ENCODE data around the gene P2RY14.
"Not testable (repeated sequence)": the region's sequence is repeated elsewhere in the genome, so short reads cannot be mapped to it uniquely, and the experiment has no call there.

The P2RY14 gene

GRCh38 chr3:151262871-151263525 is 15.3 kb downstream of the P2RY14 start:
- TF ChIP-seq, protein P1, sequence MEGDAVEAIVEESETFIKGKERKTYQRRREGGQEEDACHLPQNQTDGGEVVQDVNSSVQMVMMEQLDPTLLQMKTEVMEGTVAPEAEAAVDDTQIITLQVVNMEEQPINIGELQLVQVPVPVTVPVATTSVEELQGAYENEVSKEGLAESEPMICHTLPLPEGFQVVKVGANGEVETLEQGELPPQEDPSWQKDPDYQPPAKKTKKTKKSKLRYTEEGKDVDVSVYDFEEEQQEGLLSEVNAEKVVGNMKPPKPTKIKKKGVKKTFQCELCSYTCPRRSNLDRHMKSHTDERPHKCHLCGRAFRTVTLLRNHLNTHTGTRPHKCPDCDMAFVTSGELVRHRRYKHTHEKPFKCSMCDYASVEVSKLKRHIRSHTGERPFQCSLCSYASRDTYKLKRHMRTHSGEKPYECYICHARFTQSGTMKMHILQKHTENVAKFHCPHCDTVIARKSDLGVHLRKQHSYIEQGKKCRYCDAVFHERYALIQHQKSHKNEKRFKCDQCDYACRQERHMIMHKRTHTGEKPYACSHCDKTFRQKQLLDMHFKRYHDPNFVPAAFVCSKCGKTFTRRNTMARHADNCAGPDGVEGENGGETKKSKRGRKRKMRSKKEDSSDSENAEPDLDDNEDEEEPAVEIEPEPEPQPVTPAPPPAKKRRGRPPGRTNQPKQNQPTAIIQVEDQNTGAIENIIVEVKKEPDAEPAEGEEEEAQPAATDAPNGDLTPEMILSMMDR (IDR thresholded peaks at IDR 0.05; ENCODE audit: control insufficient read depth, insufficient read depth, low read depth, low read length, missing control alignments): no peak
- no peak for DNase-seq (ENCODE audit: low read depth)
- H3K4me3 ChIP-seq (ENCODE audit: control insufficient read depth, low read depth, low read length): no peak overlapping the region

DNA sequence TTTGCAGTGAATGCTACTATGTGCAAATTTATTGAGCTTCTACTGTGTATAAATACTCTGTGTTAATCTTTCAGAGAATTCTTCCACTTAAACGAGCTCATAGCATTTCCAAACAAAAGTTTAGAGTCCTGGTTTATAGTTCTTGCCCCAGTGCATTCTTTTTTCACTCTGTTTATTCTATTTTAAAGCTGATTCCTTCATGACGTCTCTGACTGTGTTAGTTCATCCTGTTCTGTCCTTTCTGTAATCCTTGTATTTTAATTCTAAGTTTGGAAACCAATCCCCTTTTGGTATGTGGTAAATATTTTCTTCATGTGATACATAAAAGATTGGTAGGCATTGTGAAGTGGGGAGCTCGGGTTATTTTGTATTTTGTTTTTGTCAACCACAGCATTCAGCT is 18.7 kb downstream of the P2RY14 start:
- TF ChIP-seq, protein P1 (IDR thresholded peaks at IDR 0.05; ENCODE audit: control insufficient read depth, insufficient read depth, low read depth, low read length, missing control alignments): no peak
- no peak overlapping the region for H3K4me3 ChIP-seq (ENCODE audit: control insufficient read depth, low read depth, low read length)
- no peak for DNase-seq (ENCODE audit: low read depth)

DNA sequence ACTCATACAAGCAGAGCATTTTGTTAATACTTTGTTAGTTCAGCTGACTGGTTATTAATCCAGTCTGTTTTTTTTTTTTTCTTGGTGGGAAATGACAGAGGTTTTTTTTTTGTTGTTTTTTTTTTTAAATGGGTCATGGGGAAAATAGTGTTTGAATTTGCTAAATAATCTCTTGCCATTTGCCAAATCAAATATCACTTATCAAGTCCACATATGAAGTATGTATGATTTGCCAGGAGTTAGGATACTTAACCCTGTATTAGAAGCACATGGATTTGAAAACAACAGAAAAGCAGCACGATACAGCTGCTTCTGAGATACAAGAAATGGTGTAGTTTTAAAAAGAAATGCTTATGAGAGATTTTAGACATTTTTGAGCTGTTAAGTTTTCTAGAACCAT is 21.6 kb downstream of the P2RY14 start:
- DNase-seq (ENCODE audit: low read depth): no peak
- TF ChIP-seq, protein P1 (IDR thresholded peaks at IDR 0.05; ENCODE audit: control insufficient read depth, insufficient read depth, low read depth, low read length, missing control alignments): no peak
- H3K4me3 ChIP-seq (ENCODE audit: control insufficient read depth, low read depth, low read length): no peak overlapping the region

GRCh38 chr3:151248772-151249337 is 29.5 kb downstream of the P2RY14 start:
- DNase-seq (ENCODE audit: low read depth): no peak
- no peak overlapping the region for H3K4me3 ChIP-seq (ENCODE audit: control insufficient read depth, low read depth, low read length)
- TF ChIP-seq, protein P1 (IDR thresholded peaks at IDR 0.05; ENCODE audit: control insufficient read depth, insufficient read depth, low read depth, low read length, missing control alignments): no peak

- DNase-seq (ENCODE audit: low read depth); H3K4me3 ChIP-seq (ENCODE audit: control insufficient read depth, low read depth, low read length): not testable (repeated sequence)
Measured at GRCh38 chr3:151242006-151242405, 36.3 kb downstream of the P2RY14 start.

DNA sequence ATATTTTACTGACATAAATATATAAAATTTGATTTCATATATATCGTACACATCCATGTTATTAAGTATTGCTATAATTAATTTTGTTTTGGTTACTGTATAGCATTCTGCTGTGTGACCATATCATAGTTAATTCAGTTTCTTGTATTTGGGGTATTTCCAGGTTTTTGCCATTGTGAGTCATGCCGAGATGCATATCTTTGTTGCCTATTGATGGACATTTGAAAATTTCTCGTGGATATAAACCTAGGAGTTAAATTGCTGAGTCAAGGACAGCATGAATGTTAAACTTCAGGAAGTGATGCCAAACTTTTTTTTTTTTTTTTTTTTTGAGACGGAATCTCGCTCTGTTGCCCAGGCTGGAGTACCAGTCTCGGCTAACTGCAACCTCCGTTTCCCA is 41.6 kb downstream of the P2RY14 start:
- TF ChIP-seq, protein P1 (IDR thresholded peaks at IDR 0.05; ENCODE audit: control insufficient read depth, insufficient read depth, low read depth, low read length, missing control alignments): no peak
- no peak for DNase-seq (ENCODE audit: low read depth)
- H3K4me3 ChIP-seq (ENCODE audit: control insufficient read depth, low read depth, low read length): no peak overlapping the region

DNA sequence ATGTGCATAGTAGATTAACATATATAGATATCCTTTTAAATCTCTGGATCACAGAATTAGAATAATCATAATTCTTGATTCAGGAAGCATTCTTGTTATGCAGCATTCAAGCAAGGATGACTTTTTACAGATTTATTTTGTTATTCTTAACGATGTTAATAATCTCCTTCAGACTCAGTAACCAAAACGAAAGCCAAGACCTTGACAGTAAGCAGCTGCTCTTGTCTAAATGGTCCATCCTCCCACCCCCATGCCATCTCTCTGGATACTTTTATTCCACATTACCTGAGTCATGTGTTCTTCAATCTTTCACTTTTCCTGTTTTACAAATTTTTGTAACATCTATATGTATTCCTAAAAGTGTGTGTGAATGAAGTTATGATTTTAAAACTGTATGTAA is 42.0 kb downstream of the P2RY14 start:
- no peak for DNase-seq (ENCODE audit: low read depth)
- H3K4me3 ChIP-seq (ENCODE audit: control insufficient read depth, low read depth, low read length): no peak overlapping the region
- TF ChIP-seq, protein P1 (IDR thresholded peaks at IDR 0.05; ENCODE audit: control insufficient read depth, insufficient read depth, low read depth, low read length, missing control alignments): no peak
